PFSK-1 (cell line): ENCODE data around the gene STT3A.
A peak's percentile ranks its signal among the peaks of the same experiment; 100 is the strongest.

ENCODE experiments used
- FOXP2 ChIP-seq: optimal IDR thresholded peaks from 2 replicates; pipeline ENCODE3; 2011; ENCODE audit warnings: borderline replicate concordance, control low read depth, inconsistent platforms; ENCODE audit not compliant: insufficient read depth; ENCODE audit errors: extremely low read length, extremely low read depth
- POLR2AphosphoS5 ChIP-seq: IDR thresholded peaks from 2 replicates; pipeline ENCODE4 v1.6.1; 2012; ENCODE audit warnings: low read depth, mild to moderate bottlenecking, control low read depth, low read length, moderate library complexity
- REST ChIP-seq, 2 experiments: IDR thresholded peaks; 2 replicates each; pipeline versions ENCODE4 v1.6.1 to v1.8.0; 2011 to 2012; ENCODE audit warnings: low read depth in 2 of 2, low read length in 2 of 2, control low read depth in 1 of 2, inconsistent platforms in 1 of 2, mild to moderate bottlenecking in 1 of 2, moderate library complexity in 1 of 2; ENCODE audit not compliant: insufficient read depth in 1 of 2
- SIN3A ChIP-seq: IDR thresholded peaks from 2 replicates; pipeline ENCODE4 v1.6.1; 2012; ENCODE audit warnings: mild to moderate bottlenecking, low read length, moderate library complexity, borderline replicate concordance; ENCODE audit not compliant: insufficient read depth
- TAF1 ChIP-seq: IDR thresholded peaks from 2 replicates; pipeline ENCODE4 v1.6.1; 2012; ENCODE audit warnings: low read length, control low read depth, borderline replicate concordance; ENCODE audit not compliant: insufficient read depth

STT3A gene

GRCh38 chr11:125621995-125622394 lies 29.3 kb downstream of the STT3A start:
- no peak for TF ChIP-seq FOXP2
- no peak for TF ChIP-seq TAF1
- TF ChIP-seq REST (IDR thresholded peaks at IDR 0.05; ENCODE audit: insufficient read depth in 1 of 2, low read depth in 2 of 2, low read length in 2 of 2) = no peak
- no peak for TF ChIP-seq SIN3A
- no peak for TF ChIP-seq POLR2AphosphoS5

- TF ChIP-seq SIN3A (no peak), POLR2AphosphoS5 (peak; percentile 55; the same call in 1 of the 2 replicates)
Measured at GRCh38 chr11:125623064-125623463, 30.4 kb downstream of the STT3A start.

- TF ChIP-seq FOXP2 = no peak
- no peak for TF ChIP-seq TAF1
- TF ChIP-seq POLR2AphosphoS5 = no peak; the same call in 1 of the 2 replicates
- no peak for TF ChIP-seq SIN3A
- TF ChIP-seq REST (IDR thresholded peaks at IDR 0.05; ENCODE audit: insufficient read depth in 1 of 2, low read depth in 2 of 2, low read length in 2 of 2) = no peak
Measured at GRCh38 chr11:125624756-125625213, 32.1 kb downstream of the STT3A start, which contains the start of gene CHEK1. TSS of gene CHEK1 (plus strand) at chr11:125625163. CDS start at chr11:125626769, 1,606 bp downstream.

- TF ChIP-seq POLR2AphosphoS5 = no peak
- TF ChIP-seq TAF1 = no peak
- TF ChIP-seq SIN3A = no peak
- no peak for TF ChIP-seq REST (IDR thresholded peaks at IDR 0.05; ENCODE audit: insufficient read depth in 1 of 2, low read depth in 2 of 2, low read length in 2 of 2)
Measured at GRCh38 chr11:125625225-125625629, 32.6 kb downstream of the STT3A start.

GRCh38 chr11:125625630-125626287 lies 33.1 kb downstream of the STT3A start:
- TF ChIP-seq FOXP2 (no peak), POLR2AphosphoS5 (peak; percentile 82), REST (IDR thresholded peaks at IDR 0.05; ENCODE audit: insufficient read depth in 1 of 2, low read depth in 2 of 2, low read length in 2 of 2) (peak; percentile 31 to 69; a peak in 3 of 4 replicates), TAF1 (peak; percentile 98), SIN3A (peak; percentile 97; the same call in 1 of the 2 replicates)
